Measurements from ENCODE around the gene TMEM178B.
"Not testable (repeated sequence)": the region's sequence is repeated elsewhere in the genome, so short reads cannot be mapped to it uniquely, and the experiment has no call there.

The TMEM178B gene
- total RNA-seq: 0.96 to 1.2 reads per million in 2 donors

- no peak for DNase-seq
Measured at GRCh38 chr7:141073641-141074161, at the start of gene TMEM178B. TMEM178B (plus strand) TSS chr7:141074064.

- no peak for DNase-seq
Measured at GRCh38 chr7:141024668-141025067, 49.2 kb upstream of the TMEM178B start.

GRCh38 chr7:141027043-141027442 lies 46.8 kb upstream of the TMEM178B start:
- DNase-seq: no peak

GRCh38 chr7:141028767-141029166 lies 45.1 kb upstream of the TMEM178B start:
- no peak for DNase-seq

- not testable (repeated sequence) for DNase-seq
Measured at GRCh38 chr7:141032539-141033323, 41.1 kb upstream of the TMEM178B start.

GRCh38 chr7:141038100-141038499 lies 35.8 kb upstream of the TMEM178B start:
- DNase-seq: not testable (repeated sequence)

GRCh38 chr7:141039376-141039775 lies 34.5 kb upstream of the TMEM178B start:
- DNase-seq: no peak

GRCh38 chr7:141042222-141043193 lies 31.4 kb upstream of the TMEM178B start:
- no peak for DNase-seq

GRCh38 chr7:141043616-141044015 lies 30.2 kb upstream of the TMEM178B start:
- no peak for DNase-seq

GRCh38 chr7:141045126-141045841 lies 28.6 kb upstream of the TMEM178B start:
- DNase-seq: no peak

- DNase-seq: no peak
Measured at GRCh38 chr7:141045842-141046620, 27.8 kb upstream of the TMEM178B start.

GRCh38 chr7:141053626-141054025 lies 20.2 kb upstream of the TMEM178B start:
- DNase-seq: peak; percentile 16

- DNase-seq: no peak
Measured at GRCh38 chr7:141055146-141055545, 18.7 kb upstream of the TMEM178B start.

GRCh38 chr7:141057788-141058187 lies 16.1 kb upstream of the TMEM178B start:
- DNase-seq: no peak

GRCh38 chr7:141067856-141068255 lies 6.0 kb upstream of the TMEM178B start:
- not testable (repeated sequence) for DNase-seq

- DNase-seq: no peak
Measured at GRCh38 chr7:141071260-141071854, 2.5 kb upstream of the TMEM178B start.

- DNase-seq: no peak
Measured at GRCh38 chr7:141071855-141072547, 1.9 kb upstream of the TMEM178B start.

GRCh38 chr7:141072548-141073172 lies 1.2 kb upstream of the TMEM178B start:
- peak; percentile 9 for DNase-seq

- DNase-seq: no peak
Measured at GRCh38 chr7:141073173-141073640, 657 bp upstream of the TMEM178B start.
